ENCODE results near the gene SNAI3.

DNA sequence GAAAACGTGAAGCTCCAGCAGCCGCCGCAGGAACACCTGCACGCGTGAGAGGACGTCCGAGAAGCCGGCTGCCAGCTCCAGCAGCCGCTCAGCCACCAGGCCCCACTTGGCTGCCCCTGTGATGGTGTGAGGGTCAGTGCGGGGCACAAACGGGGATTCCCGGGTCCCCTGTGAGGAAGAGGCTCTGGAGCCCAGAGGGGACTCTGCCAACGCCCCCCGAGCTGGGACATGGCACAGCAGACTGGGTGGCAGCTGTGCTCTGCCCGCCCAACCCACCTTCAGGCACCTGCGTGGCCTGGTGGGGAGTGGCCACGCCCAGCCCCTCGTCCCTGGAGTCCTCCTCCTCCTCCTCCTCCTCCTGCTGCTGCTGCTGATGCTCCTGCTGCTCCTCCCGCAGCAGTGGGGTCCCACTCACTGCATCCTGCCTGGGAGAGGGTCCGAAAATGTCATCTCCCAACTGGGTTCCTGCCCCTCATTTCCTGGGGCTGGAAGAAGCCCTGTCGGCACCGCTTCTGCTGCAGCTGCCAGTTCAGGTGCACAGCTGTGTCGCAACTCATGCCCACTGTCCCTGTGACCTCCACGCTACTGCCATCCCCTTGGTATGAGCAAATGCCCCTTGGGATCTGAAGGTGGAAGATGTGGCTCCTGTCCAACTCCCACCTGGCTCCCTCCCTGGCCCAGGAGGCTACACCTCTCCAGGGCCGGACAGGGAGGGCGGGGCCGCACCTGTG is 47.5 kb upstream of the SNAI3 start:
- TF ChIP-seq ZFX (IDR thresholded peaks at IDR 0.05; ENCODE audit: borderline replicate concordance): no peak
- TF ChIP-seq, protein P1, sequence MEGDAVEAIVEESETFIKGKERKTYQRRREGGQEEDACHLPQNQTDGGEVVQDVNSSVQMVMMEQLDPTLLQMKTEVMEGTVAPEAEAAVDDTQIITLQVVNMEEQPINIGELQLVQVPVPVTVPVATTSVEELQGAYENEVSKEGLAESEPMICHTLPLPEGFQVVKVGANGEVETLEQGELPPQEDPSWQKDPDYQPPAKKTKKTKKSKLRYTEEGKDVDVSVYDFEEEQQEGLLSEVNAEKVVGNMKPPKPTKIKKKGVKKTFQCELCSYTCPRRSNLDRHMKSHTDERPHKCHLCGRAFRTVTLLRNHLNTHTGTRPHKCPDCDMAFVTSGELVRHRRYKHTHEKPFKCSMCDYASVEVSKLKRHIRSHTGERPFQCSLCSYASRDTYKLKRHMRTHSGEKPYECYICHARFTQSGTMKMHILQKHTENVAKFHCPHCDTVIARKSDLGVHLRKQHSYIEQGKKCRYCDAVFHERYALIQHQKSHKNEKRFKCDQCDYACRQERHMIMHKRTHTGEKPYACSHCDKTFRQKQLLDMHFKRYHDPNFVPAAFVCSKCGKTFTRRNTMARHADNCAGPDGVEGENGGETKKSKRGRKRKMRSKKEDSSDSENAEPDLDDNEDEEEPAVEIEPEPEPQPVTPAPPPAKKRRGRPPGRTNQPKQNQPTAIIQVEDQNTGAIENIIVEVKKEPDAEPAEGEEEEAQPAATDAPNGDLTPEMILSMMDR (IDR thresholded peaks at IDR 0.05): no peak

Measured in 22Rv1 (cell line).